Measurements from ENCODE around the gene PURA.

PURA gene

DNA sequence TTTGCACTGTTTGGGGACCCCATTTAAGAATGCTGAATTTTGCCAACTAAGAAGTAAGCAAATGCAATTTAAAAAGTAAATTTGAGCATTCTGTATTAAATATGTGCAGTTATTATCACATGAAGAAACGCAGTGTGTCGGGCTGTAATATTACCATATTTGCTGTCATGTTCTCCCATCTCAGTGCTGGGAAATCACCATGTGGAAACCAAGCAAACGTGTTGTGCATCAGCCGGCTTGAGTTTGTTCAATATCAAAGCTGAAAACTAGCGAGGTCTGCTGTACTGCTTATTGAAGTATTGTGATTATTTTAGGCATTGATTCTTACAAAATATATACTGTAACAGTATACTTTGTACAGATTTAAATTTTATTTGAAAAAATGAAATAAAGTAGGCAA is 14.5 kb downstream of the PURA start:
- no peak for DNase-seq (ENCODE audit: low read depth)
- H3K4me3 ChIP-seq (ENCODE audit: low read depth, low read length), result no peak overlapping the region
- TF ChIP-seq, protein P1, sequence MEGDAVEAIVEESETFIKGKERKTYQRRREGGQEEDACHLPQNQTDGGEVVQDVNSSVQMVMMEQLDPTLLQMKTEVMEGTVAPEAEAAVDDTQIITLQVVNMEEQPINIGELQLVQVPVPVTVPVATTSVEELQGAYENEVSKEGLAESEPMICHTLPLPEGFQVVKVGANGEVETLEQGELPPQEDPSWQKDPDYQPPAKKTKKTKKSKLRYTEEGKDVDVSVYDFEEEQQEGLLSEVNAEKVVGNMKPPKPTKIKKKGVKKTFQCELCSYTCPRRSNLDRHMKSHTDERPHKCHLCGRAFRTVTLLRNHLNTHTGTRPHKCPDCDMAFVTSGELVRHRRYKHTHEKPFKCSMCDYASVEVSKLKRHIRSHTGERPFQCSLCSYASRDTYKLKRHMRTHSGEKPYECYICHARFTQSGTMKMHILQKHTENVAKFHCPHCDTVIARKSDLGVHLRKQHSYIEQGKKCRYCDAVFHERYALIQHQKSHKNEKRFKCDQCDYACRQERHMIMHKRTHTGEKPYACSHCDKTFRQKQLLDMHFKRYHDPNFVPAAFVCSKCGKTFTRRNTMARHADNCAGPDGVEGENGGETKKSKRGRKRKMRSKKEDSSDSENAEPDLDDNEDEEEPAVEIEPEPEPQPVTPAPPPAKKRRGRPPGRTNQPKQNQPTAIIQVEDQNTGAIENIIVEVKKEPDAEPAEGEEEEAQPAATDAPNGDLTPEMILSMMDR (IDR thresholded peaks at IDR 0.05; ENCODE audit: low read depth, low read length), result no peak
- TF ChIP-seq MYC (IDR thresholded peaks at IDR 0.05; ENCODE audit: low read depth, low read length) (no peak), MAX (IDR thresholded peaks at IDR 0.05; ENCODE audit: low read depth, low read length) (no peak), POLR2A (IDR thresholded peaks at IDR 0.05; ENCODE audit: extremely low read depth, insufficient read length) (no peak)

DNA sequence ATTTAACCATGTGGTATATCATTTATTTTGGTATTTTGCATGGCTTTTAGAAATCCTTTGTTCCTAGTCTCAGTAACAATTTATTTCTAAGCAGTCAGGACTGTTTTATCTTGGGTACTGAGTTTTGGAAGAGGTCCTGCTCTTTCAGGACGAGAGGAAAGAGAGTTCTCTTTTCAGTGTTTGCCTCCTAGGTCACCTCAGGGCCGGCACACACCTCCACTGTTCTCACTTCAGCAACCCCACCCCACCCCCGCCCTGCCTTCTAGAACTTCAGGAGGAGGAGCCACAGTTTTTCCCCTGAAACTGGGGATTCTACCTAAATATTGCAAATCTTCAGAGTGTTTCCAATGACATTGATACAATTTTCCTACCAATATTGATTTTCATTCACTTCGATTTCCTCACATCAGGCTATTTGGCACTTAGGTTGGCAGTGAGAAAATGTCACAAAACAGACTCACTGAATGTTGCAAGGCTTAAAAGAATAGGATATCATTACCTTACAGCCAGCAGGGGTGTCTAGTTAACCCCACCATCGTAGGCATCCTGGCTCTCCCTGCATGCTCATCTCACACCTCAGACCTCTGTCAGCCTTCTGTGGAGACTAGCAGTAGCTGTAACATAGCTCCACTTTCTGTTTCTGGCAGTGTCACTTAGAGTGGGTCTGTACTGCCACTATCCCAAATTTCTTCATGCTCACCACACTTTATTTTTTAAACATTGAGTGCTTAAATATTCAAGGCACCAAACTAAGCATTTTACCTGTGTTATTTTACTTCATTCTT is 17.2 kb downstream of the PURA start:
- no peak for TF ChIP-seq MAX (IDR thresholded peaks at IDR 0.05; ENCODE audit: low read depth, low read length)
- TF ChIP-seq, protein P1 (IDR thresholded peaks at IDR 0.05; ENCODE audit: low read depth, low read length), result no peak
- DNase-seq (ENCODE audit: low read depth), result no peak
- H3K4me3 ChIP-seq (ENCODE audit: low read depth, low read length), result no peak overlapping the region

GRCh38 chr5:140131967-140132409 is 18.1 kb downstream of the PURA start:
- no peak overlapping the region for H3K4me3 ChIP-seq (ENCODE audit: low read depth, low read length)
- TF ChIP-seq, protein P1 (IDR thresholded peaks at IDR 0.05; ENCODE audit: low read depth, low read length), result no peak
- no peak for TF ChIP-seq MYC (IDR thresholded peaks at IDR 0.05; ENCODE audit: low read depth, low read length)
- no peak for TF ChIP-seq POLR2A (IDR thresholded peaks at IDR 0.05; ENCODE audit: extremely low read depth, insufficient read length)
- no peak for TF ChIP-seq MAX (IDR thresholded peaks at IDR 0.05; ENCODE audit: low read depth, low read length)
- peak; percentile 83 for DNase-seq (ENCODE audit: low read depth)

DNA sequence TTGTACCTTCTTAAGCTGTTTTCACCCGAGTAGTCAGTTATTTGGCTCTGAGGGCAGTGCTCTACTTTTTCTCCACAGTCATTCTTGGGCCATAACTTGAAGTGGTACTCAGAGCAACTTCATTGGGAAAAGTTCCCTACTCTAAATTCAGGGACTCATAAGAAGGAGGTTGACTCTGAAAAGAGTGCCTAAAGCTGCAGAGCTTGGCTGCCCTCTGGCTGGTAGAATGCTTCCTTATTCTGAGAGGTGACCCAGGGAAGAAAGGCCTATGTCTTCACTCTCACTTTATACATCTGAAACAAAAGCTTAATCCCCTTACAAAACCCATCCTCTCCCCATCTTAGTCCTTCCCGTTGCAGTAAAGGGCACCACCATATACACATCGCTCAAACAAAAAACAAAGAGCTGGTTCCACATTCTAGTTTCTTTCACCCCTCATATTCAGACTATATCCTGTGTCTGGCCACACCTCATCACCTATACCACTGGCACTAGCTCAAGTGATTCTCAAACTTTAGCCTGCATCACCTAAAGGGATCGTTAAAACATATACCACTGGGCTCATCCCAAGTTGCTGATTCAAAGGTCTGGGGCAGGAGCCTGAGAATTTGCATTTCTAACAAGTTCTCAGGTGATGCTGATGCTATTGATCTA is 19.7 kb downstream of the PURA start:
- H3K4me3 ChIP-seq (ENCODE audit: low read depth, low read length), result no peak overlapping the region
- TF ChIP-seq, protein P1 (IDR thresholded peaks at IDR 0.05; ENCODE audit: low read depth, low read length), result no peak
- no peak for TF ChIP-seq POLR2A (IDR thresholded peaks at IDR 0.05; ENCODE audit: extremely low read depth, insufficient read length)
- no peak for TF ChIP-seq MAX (IDR thresholded peaks at IDR 0.05; ENCODE audit: low read depth, low read length)
- no peak for TF ChIP-seq MYC (IDR thresholded peaks at IDR 0.05; ENCODE audit: low read depth, low read length)
- no peak for DNase-seq (ENCODE audit: low read depth)

- no peak for DNase-seq (ENCODE audit: low read depth)
- TF ChIP-seq MAX (IDR thresholded peaks at IDR 0.05; ENCODE audit: low read depth, low read length), result no peak
- TF ChIP-seq, protein P1 (IDR thresholded peaks at IDR 0.05; ENCODE audit: low read depth, low read length), result no peak
- TF ChIP-seq MYC (IDR thresholded peaks at IDR 0.05; ENCODE audit: low read depth, low read length), result no peak
- no peak for TF ChIP-seq POLR2A (IDR thresholded peaks at IDR 0.05; ENCODE audit: extremely low read depth, insufficient read length)
These were observed 20.5 kb downstream of the PURA start for GRCh38 chr5:140134277-140134935.

More at GRCh38 chr5:140134277-140134935, 20.5 kb downstream of the PURA start:
- H3K4me3 ChIP-seq (ENCODE audit: low read depth, low read length), result no peak overlapping the region
